GM04503 (cell line): ENCODE data around the gene CCDC80.

Experiments used
- DNase-seq: peaks from one replicate; pipeline ENCODE4 v3.0.0-alpha.2; 2012; ENCODE audit warnings: low read depth

CCDC80 gene, protein sequence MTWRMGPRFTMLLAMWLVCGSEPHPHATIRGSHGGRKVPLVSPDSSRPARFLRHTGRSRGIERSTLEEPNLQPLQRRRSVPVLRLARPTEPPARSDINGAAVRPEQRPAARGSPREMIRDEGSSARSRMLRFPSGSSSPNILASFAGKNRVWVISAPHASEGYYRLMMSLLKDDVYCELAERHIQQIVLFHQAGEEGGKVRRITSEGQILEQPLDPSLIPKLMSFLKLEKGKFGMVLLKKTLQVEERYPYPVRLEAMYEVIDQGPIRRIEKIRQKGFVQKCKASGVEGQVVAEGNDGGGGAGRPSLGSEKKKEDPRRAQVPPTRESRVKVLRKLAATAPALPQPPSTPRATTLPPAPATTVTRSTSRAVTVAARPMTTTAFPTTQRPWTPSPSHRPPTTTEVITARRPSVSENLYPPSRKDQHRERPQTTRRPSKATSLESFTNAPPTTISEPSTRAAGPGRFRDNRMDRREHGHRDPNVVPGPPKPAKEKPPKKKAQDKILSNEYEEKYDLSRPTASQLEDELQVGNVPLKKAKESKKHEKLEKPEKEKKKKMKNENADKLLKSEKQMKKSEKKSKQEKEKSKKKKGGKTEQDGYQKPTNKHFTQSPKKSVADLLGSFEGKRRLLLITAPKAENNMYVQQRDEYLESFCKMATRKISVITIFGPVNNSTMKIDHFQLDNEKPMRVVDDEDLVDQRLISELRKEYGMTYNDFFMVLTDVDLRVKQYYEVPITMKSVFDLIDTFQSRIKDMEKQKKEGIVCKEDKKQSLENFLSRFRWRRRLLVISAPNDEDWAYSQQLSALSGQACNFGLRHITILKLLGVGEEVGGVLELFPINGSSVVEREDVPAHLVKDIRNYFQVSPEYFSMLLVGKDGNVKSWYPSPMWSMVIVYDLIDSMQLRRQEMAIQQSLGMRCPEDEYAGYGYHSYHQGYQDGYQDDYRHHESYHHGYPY

DNA sequence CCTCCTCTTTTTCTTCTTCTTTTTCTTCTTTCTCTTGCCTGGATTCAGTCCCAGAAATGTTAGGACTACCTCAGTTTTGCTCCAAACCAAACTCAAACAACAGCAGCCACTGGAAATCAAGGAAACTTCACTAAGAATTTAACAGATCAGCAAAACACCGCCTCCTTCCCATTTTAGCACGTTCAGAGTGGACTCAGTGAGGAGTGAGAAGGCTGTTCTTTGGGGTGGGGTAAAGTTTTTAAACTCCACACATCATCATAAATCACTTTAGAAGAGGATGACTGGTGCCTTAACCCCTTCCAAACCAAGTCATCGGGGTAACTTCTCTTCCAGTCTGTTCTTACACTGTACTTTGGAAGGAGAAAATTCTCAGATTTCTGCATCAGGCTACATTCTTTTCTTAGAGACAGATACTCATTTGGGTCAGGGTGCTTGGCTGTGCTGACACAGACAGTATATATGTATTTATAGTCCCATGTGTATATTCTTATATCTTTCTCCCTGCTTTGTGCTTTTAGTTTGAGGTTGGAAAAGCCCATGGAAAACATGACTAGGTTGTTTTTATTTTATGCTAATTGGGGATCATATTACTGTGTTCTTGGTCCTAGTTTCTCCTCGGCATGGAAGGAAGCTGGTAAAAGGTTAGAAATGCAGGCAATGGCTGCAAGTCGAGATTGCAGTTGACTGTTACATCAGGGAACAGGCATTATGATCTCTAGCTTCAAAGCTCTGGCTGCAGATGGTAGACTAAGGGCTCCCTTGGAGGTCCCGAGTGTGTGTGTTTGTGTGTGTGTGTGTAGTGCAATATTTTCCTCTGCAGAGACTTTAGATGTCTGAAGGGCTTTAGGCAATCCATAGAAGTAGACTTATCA is at the start of gene CCDC80:
CCDC80 (minus strand) TSS at position 214 of the 872 bp plus-strand sequence. CDS start 1,238 bp downstream, outside the sequence.
- DNase-seq, result peak; percentile 80

DNA sequence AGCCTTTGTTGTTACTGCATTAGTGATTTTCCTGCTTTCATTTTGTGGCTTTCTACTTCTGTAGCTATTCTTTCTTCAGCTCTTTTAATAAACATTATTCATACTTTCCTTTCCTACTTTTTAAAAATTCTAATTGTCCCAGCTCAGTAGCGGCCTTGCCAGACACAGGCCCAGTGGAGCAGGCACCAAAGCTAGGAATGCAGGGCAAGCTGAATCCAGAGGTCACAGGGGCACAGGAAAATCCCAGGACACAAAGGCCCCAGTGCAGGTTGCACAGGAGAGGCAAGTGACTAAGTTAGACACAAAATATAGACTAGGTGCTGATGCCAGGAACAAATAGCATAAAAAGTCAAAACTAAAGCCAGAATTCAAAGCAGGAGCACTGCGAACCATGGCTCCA is 49.0 kb upstream of the CCDC80 start:
- DNase-seq, result no peak

DNA sequence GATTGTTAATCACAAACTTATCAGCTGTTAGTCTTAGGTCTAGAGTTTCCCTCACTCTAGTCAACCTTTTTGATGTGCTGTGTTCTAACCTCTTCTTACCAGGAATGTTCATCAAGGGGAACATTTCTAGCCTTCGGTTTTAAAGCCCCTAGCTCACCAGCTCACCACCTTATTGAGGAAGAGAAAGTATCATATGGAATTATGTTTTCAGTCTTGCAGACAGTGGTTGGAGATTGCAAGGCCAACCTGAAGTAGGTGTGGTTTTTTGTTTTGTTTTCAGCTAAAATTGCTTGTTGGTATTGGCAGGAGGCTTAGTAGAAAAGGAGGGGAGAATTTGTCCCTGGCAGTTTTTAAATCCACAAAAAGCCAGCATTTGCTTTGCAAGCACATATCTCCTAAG is 48.4 kb upstream of the CCDC80 start:
- no peak for DNase-seq

GRCh38 chr3:112688819-112689218 is 47.9 kb upstream of the CCDC80 start:
- DNase-seq, result no peak

- no peak for DNase-seq
Measured at GRCh38 chr3:112688085-112688769, 47.3 kb upstream of the CCDC80 start.

- DNase-seq, result no peak
Measured at GRCh38 chr3:112687616-112688015, 46.7 kb upstream of the CCDC80 start.

GRCh38 chr3:112687211-112687610 is 46.3 kb upstream of the CCDC80 start:
- no peak for DNase-seq

DNA sequence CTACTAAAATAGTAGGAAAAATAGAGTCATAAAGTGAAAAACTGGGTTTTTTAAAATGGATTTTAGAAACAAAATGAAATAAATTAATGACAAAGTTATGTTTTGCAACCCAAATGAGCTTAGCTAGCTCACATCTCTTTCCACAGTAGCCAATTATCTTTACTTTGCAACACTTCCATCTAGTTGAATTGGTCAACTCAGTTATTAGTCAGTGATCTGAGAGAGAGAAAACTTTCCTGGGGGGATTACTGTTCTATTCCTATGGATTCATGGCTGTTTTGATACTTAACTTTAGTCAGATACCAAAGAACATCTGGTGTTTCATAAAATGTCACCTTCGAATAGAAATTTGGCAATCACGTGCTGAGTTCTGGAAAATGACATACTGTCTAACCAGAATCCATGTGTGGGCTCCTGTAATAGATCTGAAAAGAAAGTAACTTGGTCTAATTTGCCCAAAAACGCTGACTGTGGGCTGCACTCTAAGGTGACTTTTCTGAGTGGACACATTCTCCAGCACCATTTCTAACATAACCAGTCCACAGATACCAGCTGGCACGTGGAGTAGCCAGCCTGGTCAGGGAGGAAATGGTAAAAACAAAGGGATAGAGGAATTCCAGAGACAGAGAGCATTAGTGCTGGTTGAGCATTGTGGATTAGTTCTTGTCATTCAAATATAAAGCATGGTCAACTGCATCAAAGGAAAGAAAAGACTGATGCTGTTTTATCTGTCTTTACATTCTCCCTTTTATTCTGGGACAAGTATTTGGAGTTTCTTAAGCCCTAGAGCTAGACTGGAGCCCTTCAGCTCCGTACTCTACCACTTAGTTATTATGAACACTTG is 45.2 kb upstream of the CCDC80 start:
- no peak for DNase-seq

DNA sequence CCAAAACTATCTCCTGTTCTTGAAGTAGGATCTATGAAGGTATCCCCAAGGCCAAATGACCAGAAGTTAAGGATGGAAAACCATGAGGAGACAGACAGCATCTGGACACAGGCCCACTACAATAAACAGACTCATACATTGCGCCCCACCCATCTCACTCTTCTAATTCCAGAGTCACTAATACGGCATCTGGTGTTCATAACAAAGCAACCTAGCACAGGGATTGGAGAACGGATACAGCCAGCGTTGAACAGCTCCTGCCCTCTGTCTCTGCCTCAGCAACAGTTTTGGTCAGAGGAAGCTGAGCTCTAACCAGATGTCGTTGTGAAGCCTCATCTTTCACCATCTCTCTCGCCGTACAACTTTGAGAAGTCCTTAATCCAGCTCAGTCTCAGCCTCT is 44.5 kb upstream of the CCDC80 start:
- peak; percentile 82 for DNase-seq

GRCh38 chr3:112682361-112682760 is 41.4 kb upstream of the CCDC80 start:
- no peak for DNase-seq

DNA sequence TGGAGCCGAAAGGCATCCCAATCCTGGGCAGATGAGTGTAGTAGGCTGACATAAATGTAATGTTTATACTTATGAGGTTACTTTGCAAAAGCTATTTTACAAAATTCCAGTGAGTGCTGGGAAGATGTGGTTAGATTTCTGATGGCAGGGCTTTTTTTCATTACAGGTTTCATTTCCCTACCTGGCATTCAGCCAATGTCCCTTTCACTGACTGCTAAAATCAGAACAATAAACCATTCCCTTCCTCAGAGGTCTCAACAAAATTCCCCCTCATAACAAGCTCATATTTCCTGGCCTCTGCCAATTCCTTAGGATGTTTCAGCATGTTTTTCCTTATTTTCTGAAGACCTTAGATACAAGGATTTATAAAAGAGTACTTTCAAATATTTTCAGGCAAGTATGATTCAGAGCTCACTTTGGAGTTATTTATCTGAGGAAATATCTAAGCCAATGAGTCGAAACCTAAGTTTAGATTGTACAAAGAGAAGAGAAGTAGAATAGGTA is 40.9 kb upstream of the CCDC80 start:
- DNase-seq, result no peak

DNA sequence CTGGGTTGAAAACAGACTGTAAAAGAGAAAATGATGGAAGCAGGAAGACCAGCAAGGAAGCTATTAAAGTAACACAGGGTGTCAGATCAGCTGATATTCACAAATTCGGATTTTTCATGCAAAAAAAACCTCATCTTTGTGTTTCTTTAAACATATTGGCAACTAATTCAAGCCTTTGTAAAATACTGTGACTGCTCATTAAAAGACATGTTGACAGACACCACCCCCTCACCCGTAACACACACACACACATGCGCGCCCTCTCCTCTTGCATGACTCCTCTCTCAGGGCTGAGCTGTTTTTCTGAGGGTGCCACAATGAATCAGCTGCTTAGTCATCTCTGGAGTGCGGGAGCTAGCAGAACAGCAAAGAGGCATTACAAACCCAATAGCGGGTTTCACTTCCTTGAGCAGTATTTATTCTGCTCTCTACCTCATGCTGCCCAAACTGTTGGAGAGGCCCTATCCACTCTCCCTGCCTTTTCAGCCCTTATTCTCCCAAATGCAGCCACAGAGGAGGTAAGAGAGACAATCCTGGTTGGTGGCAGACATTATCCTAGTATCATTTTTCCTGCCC is 35.8 kb upstream of the CCDC80 start:
- DNase-seq, result peak; percentile 93

DNA sequence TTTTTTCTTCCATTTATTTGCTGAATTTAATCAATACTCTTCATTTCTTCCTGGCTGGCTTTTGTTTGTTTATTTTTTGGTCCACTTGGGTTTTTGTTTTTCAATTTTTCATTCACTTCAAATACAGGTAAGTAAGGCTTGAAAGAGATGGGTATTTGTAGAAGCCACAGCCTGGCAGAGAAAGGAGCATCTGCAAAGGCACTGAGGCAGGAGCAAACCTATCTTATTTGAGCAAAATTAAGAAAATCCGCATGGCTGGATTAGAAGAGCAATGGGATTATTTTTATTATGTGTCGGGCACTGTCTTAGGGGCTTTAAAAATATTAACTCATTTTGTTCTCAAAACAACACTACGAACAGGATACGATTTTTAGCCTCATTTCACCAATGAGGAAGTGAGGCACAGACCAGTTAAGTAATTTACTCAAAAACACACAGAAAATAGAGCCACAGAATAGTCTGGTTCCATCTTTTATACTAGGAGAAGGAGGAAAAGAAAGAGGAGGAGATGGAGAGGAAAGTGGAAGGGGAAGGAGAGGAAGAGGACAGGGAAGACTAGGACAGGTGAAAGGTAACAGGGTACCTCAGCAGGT is 35.1 kb upstream of the CCDC80 start:
- no peak for DNase-seq

GRCh38 chr3:112675349-112675748 is 34.4 kb upstream of the CCDC80 start:
- no peak for DNase-seq

- no peak for DNase-seq
Measured at GRCh38 chr3:112672716-112673541, 32.0 kb upstream of the CCDC80 start.

GRCh38 chr3:112671930-112672715 is 31.2 kb upstream of the CCDC80 start:
- peak; percentile 100 for DNase-seq

DNA sequence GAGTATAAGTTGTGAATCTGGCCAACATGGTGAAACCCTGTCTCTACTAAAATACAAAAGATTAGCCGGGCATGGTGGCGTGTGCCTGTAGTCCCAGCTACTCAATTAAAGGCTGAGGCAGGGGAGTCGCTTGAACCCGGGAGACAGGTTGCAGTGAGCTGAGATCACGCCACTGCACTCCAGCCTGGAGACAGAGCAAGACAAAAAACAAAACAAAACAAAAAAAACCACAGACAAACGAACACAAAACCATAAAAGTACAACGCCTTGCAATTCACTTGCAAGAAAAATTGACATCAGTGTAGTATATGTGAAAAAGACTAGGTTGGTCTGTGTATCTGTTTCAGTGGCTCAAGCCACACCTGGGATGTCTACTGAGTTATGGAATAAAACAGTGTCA is 29.9 kb upstream of the CCDC80 start:
- no peak for DNase-seq

GRCh38 chr3:112667599-112667998 is 26.7 kb upstream of the CCDC80 start:
- DNase-seq, result no peak
